Hepatocyte (in vitro differentiated cells): ENCODE results near the gene CGB7.
"Not testable (repeated sequence)": the region's sequence is repeated elsewhere in the genome, so short reads cannot be mapped to it uniquely, and the experiment has no call there.

ENCODE experiments used
- EZH2 ChIP-seq: fragments of 200-600 bp; sonication (generic); IDR thresholded peaks from 2 replicates; pipeline ENCODE4 v1.6.1; 2016; ENCODE audit warnings: antibody characterized with exemption, mild to moderate bottlenecking, borderline replicate concordance
- EZH2phosphoT487 ChIP-seq: fragments of 200-600 bp; sonication (generic); IDR thresholded peaks from one replicate; pipeline ENCODE4 v1.6.1; 2018; ENCODE audit warnings: antibody characterized with exemption, mild to moderate bottlenecking, low read depth, moderate library complexity; ENCODE audit not compliant: unreplicated experiment, severe bottlenecking
- TF ChIP-seq, protein P1 (sequence below): fragments of 200-600 bp; sonication (generic); IDR thresholded peaks from 2 replicates; pipeline ENCODE4 v1.5.1; 2016; ENCODE audit warnings: antibody characterized with exemption, mild to moderate bottlenecking; ENCODE audit not compliant: poor library complexity

DNA sequence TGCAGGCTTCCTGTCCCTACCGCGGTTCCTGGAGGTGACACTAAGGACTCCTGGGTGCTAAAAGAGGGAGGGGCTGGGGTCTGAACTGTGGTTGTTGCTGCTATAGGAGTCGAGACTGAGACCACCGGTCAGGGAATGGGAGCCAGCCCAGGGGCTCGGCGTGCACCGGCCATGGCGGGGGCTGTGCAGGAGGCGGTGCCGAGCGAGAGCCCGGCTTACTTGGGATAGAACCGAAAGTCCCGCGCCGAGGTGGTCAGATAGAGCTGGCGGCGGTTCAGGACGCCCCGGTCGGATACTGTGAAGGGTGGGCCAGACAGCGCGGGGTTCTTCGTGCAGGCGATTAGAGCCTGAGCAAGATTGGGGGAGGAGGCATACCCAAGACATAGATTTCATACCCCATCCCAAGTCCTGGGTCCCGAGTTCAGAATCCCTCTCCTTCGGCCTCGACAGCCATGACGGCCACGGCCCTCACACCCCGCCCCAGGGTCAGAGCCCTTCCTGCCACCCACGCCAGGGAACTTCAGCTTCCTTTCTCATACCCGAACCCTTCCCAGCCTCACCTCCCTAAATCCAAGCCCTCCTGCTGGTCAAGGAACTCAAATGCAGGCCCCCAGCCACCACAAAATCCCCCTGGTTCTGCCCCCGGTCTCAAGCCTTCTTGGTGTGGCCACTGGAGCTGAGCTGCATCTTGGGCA is 500 bp downstream of the CGB7 start:
- TF ChIP-seq, protein P1, sequence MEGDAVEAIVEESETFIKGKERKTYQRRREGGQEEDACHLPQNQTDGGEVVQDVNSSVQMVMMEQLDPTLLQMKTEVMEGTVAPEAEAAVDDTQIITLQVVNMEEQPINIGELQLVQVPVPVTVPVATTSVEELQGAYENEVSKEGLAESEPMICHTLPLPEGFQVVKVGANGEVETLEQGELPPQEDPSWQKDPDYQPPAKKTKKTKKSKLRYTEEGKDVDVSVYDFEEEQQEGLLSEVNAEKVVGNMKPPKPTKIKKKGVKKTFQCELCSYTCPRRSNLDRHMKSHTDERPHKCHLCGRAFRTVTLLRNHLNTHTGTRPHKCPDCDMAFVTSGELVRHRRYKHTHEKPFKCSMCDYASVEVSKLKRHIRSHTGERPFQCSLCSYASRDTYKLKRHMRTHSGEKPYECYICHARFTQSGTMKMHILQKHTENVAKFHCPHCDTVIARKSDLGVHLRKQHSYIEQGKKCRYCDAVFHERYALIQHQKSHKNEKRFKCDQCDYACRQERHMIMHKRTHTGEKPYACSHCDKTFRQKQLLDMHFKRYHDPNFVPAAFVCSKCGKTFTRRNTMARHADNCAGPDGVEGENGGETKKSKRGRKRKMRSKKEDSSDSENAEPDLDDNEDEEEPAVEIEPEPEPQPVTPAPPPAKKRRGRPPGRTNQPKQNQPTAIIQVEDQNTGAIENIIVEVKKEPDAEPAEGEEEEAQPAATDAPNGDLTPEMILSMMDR: not testable (repeated sequence)
- TF ChIP-seq EZH2, EZH2phosphoT487: not testable (repeated sequence)
